HG02885 (cell line): ENCODE data around the gene GNGT2.
"Not testable (repeated sequence)": the region's sequence is repeated elsewhere in the genome, so short reads cannot be mapped to it uniquely, and the experiment has no call there.

ENCODE experiments used
- ATAC-seq: cut with Tn5 transposase; IDR thresholded peaks from one replicate; pipeline ENCODE4 v1.9.1; 2021; ENCODE audit warnings: mild to moderate bottlenecking; ENCODE audit not compliant: unreplicated experiment, poor library complexity

GNGT2 gene

GRCh38 chr17:49180998-49181635 is 29.3 kb downstream of the GNGT2 start:
- ATAC-seq, result no peak

DNA sequence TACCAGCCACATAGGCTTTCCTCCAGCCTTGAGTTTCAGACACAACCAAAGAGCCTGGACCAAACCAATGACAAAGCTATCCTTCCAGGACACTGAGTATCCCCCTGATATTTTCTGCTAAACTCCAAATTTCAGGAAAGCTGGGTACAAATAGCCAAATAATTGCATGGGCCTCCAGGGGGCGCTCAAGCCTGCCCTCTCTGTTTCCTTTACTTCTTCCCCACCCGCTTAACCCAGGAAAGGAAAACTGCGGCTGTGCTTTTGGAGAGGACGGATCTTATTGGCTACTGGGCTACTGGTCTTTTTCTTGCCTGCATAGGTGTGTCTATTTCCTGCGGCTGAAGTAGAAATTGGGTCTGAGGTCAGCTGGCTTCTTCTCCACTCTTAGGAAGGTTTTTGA is 30.1 kb downstream of the GNGT2 start:
- ATAC-seq, result no peak

DNA sequence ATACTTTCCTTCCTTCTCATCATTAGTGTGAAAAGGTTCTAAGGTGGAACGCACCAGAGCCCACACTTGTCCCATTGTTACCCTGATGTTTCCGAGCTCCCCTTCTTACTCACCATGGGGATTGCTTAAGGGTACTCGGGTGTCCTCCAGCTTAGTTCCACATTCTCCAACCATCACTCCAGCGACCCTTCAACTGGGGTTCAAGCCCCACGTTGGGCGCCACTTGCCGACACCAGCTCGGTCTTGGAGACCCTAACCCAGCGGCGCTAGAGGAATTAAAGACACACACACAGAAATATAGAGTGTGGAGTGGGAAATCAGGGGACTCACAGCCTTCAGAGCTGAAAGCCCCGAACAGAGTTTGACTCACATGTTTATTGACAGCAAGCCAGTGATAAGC is 34.4 kb downstream of the GNGT2 start:
- ATAC-seq, result not testable (repeated sequence)

- ATAC-seq, result not testable (repeated sequence)
Observed at GRCh38 chr17:49170711-49171110, 39.7 kb downstream of the GNGT2 start.

DNA sequence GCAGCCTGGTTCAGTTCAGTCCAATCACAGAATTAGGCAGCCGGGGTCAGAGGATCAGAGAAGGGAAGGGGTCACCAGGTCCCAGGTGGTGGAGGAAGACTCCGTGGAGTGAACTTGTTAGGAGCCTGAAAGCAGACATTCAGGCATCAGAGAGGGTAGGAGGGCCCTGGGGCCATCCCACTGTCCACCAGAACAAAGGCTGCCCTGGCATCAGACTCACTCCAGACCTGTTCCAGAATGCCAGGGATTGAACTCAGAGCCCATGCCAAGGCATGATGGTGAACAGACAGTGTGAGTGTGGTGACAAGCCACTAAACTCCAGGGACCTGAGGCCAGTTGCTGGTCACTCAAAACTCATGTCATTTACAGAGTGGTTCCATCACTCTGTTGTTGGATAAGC is 40.2 kb downstream of the GNGT2 start:
- ATAC-seq, result no peak

DNA sequence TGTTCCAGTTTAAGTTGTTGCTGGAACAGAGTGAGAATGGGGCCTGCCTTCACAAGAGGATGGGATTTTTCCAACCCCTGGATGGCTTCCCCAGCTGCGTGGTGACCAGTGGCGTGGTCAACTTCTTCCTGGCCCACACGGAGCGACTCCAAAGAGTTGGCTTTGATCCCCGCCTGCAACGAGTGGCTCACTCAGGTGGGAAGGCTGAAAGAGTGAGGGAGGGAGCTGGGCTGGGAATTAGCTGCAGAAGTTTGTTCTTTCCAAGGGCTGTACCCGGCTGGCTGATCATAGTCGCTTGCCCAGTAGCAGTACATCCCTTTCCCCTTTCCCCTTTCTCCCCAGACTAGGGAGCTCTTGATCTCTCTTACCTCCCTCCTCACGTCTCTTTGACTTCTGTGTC is 41.7 kb downstream of the GNGT2 start:
- ATAC-seq, result no peak

DNA sequence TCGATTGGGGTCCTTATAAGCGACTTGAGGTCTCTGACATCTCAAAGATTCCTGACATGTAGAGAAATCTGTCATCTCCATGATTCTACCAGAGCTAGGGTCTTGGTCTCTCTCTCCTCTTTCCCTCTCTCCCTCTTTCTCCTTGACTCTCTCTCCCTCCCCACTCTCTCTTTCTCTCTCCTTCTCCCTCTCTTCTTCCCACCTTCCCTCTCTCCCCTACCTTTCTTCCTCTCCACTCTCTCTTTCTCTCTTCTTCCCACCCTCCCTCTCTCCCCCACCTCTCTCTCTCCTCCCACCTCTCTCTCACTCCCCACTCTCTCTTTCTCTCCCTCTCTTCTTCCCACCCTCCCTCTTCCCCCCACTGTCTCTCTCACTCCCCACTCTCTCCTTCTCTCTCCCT is 45.2 kb downstream of the GNGT2 start:
- no peak for ATAC-seq

GRCh38 chr17:49162866-49163265 is 47.5 kb downstream of the GNGT2 start:
- no peak for ATAC-seq

DNA sequence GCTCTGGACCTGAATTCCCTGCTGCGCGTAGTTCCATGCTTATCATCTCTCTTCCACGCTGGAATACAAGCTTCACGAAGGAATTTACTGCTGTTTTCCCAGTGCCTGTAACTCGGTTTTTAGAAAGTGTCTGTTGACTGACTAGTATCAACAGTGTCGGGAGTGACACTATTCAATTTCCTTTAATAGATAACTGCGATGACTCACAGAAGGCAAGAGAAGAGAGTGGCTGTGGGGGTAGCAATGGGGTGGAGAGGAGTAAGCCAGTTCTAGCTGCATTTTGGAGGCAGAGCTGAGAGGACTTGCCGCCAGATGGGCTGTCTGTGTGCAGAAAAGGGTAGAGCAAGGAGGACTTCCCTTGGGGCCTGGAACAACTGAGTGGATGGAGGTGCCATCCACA is 52.6 kb downstream of the GNGT2 start:
- no peak for ATAC-seq

DNA sequence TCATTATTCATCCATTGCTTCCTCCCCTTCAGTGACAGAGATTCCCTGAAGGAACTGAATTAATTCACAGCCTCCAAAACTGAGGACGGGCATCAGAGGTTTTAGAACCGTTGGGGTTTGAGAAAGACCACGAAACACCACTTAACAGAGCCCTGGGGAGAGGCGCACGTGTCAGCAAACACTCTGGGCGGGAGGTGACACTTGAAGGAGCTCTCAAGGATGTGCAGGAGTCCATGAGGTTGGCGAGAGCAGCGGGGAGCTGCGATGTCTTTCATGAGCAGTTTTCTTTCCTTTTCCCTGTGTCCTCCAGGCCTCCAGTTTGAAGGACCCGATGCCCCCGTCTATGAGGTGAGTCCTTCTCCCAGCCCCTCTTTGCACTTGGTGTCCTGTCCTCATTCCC is 54.1 kb downstream of the GNGT2 start:
- no peak for ATAC-seq
